Stimulated activated CD8-positive, alpha-beta memory T cell treated with anti-CD3 and anti-CD28 coated beads, Interleukin-12 subunit alpha, Interleukin-12 subunit beta, amount 100 ng/mL, for 24 hours (primary cell): ENCODE results near the gene NUP205.

ENCODE experiments used
- DNase-seq: peaks from one replicate; pipeline ENCODE4 v3.0.0-alpha.2; 2020; ENCODE audit errors: extremely low read depth

NUP205 gene

GRCh38 chr7:135557455-135558336 lies at the start of gene NUP205:
TSS of gene NUP205 (plus strand) at chr7:135557917. CDS start at chr7:135557945, 28 bp downstream.
- DNase-seq: peak; percentile 44

- no peak for DNase-seq
These were observed 48.7 kb upstream of the NUP205 start for GRCh38 chr7:135508883-135509588.

- DNase-seq: no peak
These were observed 48.2 kb upstream of the NUP205 start for GRCh38 chr7:135509589-135509838.

GRCh38 chr7:135509839-135510591 lies 47.7 kb upstream of the NUP205 start, which contains the start of gene CNOT4:
TSS of gene CNOT4 (minus strand) at chr7:135510102. CDS start at chr7:135438331, 71,771 bp downstream.
- peak; percentile 91 for DNase-seq

- no peak for DNase-seq
These were observed 47.0 kb upstream of the NUP205 start for GRCh38 chr7:135510592-135511183.

GRCh38 chr7:135512135-135512887 lies 45.4 kb upstream of the NUP205 start:
- no peak for DNase-seq

GRCh38 chr7:135514856-135515255 lies 42.9 kb upstream of the NUP205 start:
- no peak for DNase-seq

GRCh38 chr7:135517060-135517459 lies 40.7 kb upstream of the NUP205 start:
- DNase-seq: no peak

GRCh38 chr7:135518748-135519147 lies 39.0 kb upstream of the NUP205 start:
- DNase-seq: no peak

- no peak for DNase-seq
These were observed 38.5 kb upstream of the NUP205 start for GRCh38 chr7:135519233-135519688.

- no peak for DNase-seq
These were observed 37.8 kb upstream of the NUP205 start for GRCh38 chr7:135519871-135520270.

- DNase-seq: no peak
These were observed 35.2 kb upstream of the NUP205 start for GRCh38 chr7:135522509-135522908.

GRCh38 chr7:135523146-135523545 lies 34.6 kb upstream of the NUP205 start:
- DNase-seq: no peak

GRCh38 chr7:135525426-135525825 lies 32.3 kb upstream of the NUP205 start:
- no peak for DNase-seq

GRCh38 chr7:135527025-135527424 lies 30.7 kb upstream of the NUP205 start:
- DNase-seq: no peak

GRCh38 chr7:135536150-135536549 lies 21.6 kb upstream of the NUP205 start:
- DNase-seq: no peak

- no peak for DNase-seq
These were observed 20.3 kb upstream of the NUP205 start for GRCh38 chr7:135537453-135537852.

GRCh38 chr7:135537905-135538304 lies 19.8 kb upstream of the NUP205 start:
- no peak for DNase-seq

GRCh38 chr7:135538376-135538775 lies 19.3 kb upstream of the NUP205 start:
- DNase-seq: no peak

GRCh38 chr7:135539629-135540028 lies 18.1 kb upstream of the NUP205 start:
- DNase-seq: no peak

- DNase-seq: no peak
These were observed 16.7 kb upstream of the NUP205 start for GRCh38 chr7:135541029-135541428.
